Measurements from ENCODE around the gene PCCB.
"Not testable (repeated sequence)": the region's sequence is repeated elsewhere in the genome, so short reads cannot be mapped to it uniquely, and the experiment has no call there.

The PCCB gene

GRCh38 chr3:136346486-136346885, 96.3 kb downstream of the PCCB start:
- in situ Hi-C loops (cut with MboI; ENCODE audit: low sequenced_read_pairs), result no loop called here
- Histone ChIP-seq H3K4me1 (no peaks in the 10 kb centered on the region), H3K4me3 (no peak overlapping the region), H3K27me3 (ENCODE audit: low read depth) (no peaks in the 10 kb centered on the region), H3K36me3 (replicated peaks) (no peaks in the 10 kb centered on the region; the same call in 1 of the 2 replicates), H3K9me3 (no peaks in the 10 kb centered on the region)
- no peak for DNase-seq (ENCODE audit: low spot score in 2 of 2)

DNA sequence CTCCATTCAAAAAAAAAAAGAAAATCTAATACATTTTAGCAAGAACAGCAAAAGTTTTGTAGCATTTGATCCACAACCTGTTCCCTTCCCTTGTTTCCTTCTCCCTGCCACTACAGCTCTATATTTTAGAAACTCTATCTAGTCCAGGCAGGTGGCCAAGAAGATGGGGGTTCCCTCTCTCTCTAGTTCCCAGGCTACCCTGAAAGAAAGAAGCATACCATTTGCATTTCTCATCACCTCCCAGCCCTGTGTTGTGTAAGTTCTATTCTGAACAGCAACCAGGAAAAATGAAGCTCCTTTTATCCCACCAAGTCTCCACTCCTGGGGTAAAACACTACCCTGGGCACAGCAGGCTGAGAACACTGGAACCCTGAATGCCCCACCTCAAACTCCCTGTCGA, 100.0 kb downstream of the PCCB start:
- DNase-seq (ENCODE audit: low spot score in 2 of 2), result no peak
- H3K4me1 ChIP-seq, result no peaks in the 10 kb centered on the region
- peaks cover 4% of the 10 kb centered on the region; the same call in 1 of the 2 replicates for H3K36me3 ChIP-seq (replicated peaks)
- H3K27me3 ChIP-seq (ENCODE audit: low read depth), result no peaks in the 10 kb centered on the region
- H3K4me3 ChIP-seq, result no peak overlapping the region
- H3K9me3 ChIP-seq, result no peaks in the 10 kb centered on the region
- in situ Hi-C loops (cut with MboI; ENCODE audit: low sequenced_read_pairs), result no loop called here

GRCh38 chr3:136350557-136350956, 100.4 kb downstream of the PCCB start:
- no peak overlapping the region for H3K4me3 ChIP-seq

GRCh38 chr3:136351351-136351750, 101.2 kb downstream of the PCCB start:
- in situ Hi-C loops (cut with MboI; ENCODE audit: low sequenced_read_pairs), result no loop called here
- Histone ChIP-seq H3K4me3 (no peak overlapping the region), H3K9me3 (no peaks in the 10 kb centered on the region), H3K36me3 (replicated peaks) (peaks cover 4% of the 10 kb centered on the region; the same call in 1 of the 2 replicates), H3K4me1 (no peaks in the 10 kb centered on the region), H3K27me3 (ENCODE audit: low read depth) (no peaks in the 10 kb centered on the region)
- DNase-seq (ENCODE audit: low spot score in 2 of 2), result no peak

More at GRCh38 chr3:136350557-136350956, 100.4 kb downstream of the PCCB start:
- H3K9me3 ChIP-seq, result no peaks in the 10 kb centered on the region
- H3K36me3 ChIP-seq (replicated peaks), result peaks cover 4% of the 10 kb centered on the region; the same call in 1 of the 2 replicates
- in situ Hi-C loops (cut with MboI; ENCODE audit: low sequenced_read_pairs), result no loop called here
- no peak for DNase-seq (ENCODE audit: low spot score in 2 of 2)
- H3K27me3 ChIP-seq (ENCODE audit: low read depth), result no peaks in the 10 kb centered on the region
- no peaks in the 10 kb centered on the region for H3K4me1 ChIP-seq

DNA sequence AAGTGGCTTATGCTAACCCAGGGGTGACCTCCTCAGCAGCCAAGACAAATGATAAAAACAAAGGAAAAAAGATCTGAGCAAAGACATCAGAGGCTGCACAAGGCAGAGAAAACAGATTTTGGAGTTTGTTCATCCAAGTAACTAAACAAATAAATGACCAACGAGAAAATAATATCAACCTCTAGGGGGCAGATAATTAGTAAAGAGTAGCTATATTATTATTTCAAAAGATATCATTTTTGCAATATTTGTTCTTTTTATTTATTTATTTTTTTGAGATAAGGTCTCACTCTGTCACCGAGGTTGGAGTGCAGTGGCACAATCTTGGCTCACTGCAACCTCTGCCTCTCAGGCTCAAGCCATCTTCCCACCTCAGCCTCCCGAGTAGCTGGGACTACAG, 101.8 kb downstream of the PCCB start:
- H3K4me3 ChIP-seq, result no peak overlapping the region
- in situ Hi-C loops (cut with MboI; ENCODE audit: low sequenced_read_pairs), result no loop called here
- no peaks in the 10 kb centered on the region; the same call in 1 of the 2 replicates for H3K9me3 ChIP-seq
- no peak for DNase-seq (ENCODE audit: low spot score in 2 of 2)
- no peaks in the 10 kb centered on the region for H3K27me3 ChIP-seq (ENCODE audit: low read depth)
- peaks cover 4% of the 10 kb centered on the region; the same call in 1 of the 2 replicates for H3K36me3 ChIP-seq (replicated peaks)
- no peaks in the 10 kb centered on the region for H3K4me1 ChIP-seq

- Histone ChIP-seq H3K9me3 (no peaks in the 10 kb centered on the region; the same call in 1 of the 2 replicates), H3K4me3 (no peak overlapping the region), H3K36me3 (replicated peaks) (peaks cover 4% of the 10 kb centered on the region; the same call in 1 of the 2 replicates), H3K4me1 (no peaks in the 10 kb centered on the region), H3K27me3 (ENCODE audit: low read depth) (no peaks in the 10 kb centered on the region)
- no peak for DNase-seq (ENCODE audit: low spot score in 2 of 2)
- in situ Hi-C loops (cut with MboI; ENCODE audit: low sequenced_read_pairs), result no loop called here
Observed at GRCh38 chr3:136353461-136353860, 103.3 kb downstream of the PCCB start.

DNA sequence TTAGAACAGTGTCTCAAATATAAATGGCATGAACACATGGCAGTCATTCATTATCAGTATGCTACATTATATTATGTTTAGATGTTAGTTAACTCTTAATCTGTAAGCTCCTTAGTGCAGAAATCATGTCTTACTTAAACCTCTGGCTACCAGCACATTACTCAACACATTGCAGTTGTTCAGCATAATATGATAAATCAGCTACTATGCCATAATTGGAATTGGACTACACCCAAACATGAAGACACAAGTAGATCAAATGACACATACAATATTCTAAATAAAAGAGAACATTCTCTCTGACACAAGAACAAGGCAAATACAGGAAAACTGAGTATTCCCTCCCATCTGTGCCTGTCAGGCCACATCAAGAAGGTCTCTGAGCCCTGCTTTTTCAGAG, 116.1 kb downstream of the PCCB start:
- in situ Hi-C loops (cut with MboI; ENCODE audit: low sequenced_read_pairs), result no loop called here
- DNase-seq (ENCODE audit: low spot score in 2 of 2), result no peak
- 0 out of 2 replicates have a peak, but pooled peaks cover 2% of the 10 kb centered on the region for H3K9me3 ChIP-seq
- H3K36me3 ChIP-seq (replicated peaks), result no peaks in the 10 kb centered on the region
- H3K4me3 ChIP-seq, result no peak overlapping the region
- H3K4me1 ChIP-seq, result peaks cover 22% of the 10 kb centered on the region
- no peaks in the 10 kb centered on the region for H3K27me3 ChIP-seq (ENCODE audit: low read depth)

- in situ Hi-C loops (cut with MboI; ENCODE audit: low sequenced_read_pairs); H3K9me3 ChIP-seq; H3K27me3 ChIP-seq (ENCODE audit: low read depth); H3K4me1 ChIP-seq; H3K36me3 ChIP-seq (replicated peaks); DNase-seq (ENCODE audit: low spot score in 2 of 2); H3K4me3 ChIP-seq: not testable (repeated sequence)
Observed at GRCh38 chr3:136375800-136376199, 125.7 kb downstream of the PCCB start.

GRCh38 chr3:136377508-136377907, 127.4 kb downstream of the PCCB start:
- no peak for DNase-seq (ENCODE audit: low spot score in 2 of 2)
- Histone ChIP-seq H3K9me3 (no peaks in the 10 kb centered on the region), H3K27me3 (ENCODE audit: low read depth) (no peaks in the 10 kb centered on the region), H3K36me3 (replicated peaks) (no peaks in the 10 kb centered on the region), H3K4me1 (no peaks in the 10 kb centered on the region), H3K4me3 (no peak overlapping the region)
- in situ Hi-C loops (cut with MboI; ENCODE audit: low sequenced_read_pairs), result no loop called here

- DNase-seq (ENCODE audit: low spot score in 2 of 2), result no peak
- H3K36me3 ChIP-seq (replicated peaks), result no peaks in the 10 kb centered on the region
- H3K9me3 ChIP-seq, result no peaks in the 10 kb centered on the region
- H3K4me1 ChIP-seq, result no peaks in the 10 kb centered on the region
- H3K27me3 ChIP-seq (ENCODE audit: low read depth), result no peaks in the 10 kb centered on the region
- in situ Hi-C loops (cut with MboI; ENCODE audit: low sequenced_read_pairs), result no loop called here
- no peak overlapping the region for H3K4me3 ChIP-seq
Observed at GRCh38 chr3:136378011-136378410, 127.9 kb downstream of the PCCB start.

All from HAP-1 (cell line).